ENCODE measurements around the gene IRF9.

Gene IRF9

DNA sequence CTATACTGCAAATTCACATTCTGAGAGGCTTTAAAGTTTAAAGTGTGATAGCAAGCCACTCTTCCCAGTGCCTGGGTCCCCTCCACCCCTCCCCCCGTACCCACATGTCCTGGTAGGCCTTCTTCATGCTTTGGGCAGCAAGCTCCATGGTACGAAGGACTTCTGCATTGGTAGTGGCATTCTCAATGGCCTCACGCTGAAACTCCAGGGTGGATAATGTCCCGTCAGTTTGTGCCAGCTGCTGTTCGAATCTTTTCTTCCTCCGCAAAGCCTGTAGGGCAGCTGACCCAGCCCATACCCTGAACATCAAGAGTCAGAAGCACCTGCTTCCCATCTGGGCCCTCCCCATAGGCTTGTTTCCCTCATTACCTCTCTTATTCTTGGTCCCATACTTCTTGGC lies 50.2 kb downstream of the IRF9 start:
- DNase-seq = no peak
- no peak for ATAC-seq (replicated peaks)
- H3K9me3 Mint-ChIP-seq = no peaks in the 10 kb centered on the region
- peak overlapping the region; percentile 83 for H3K27ac Mint-ChIP-seq
- H3K4me3 Mint-ChIP-seq = peak overlapping the region; percentile 91 to 92
- H3K4me1 Mint-ChIP-seq = peaks cover 46 to 89% of the 10 kb centered on the region in 2 donors
- no peaks in the 10 kb centered on the region for H3K27me3 Mint-ChIP-seq
- peaks cover 44 to 56% of the 10 kb centered on the region in 2 donors for H3K36me3 Mint-ChIP-seq

DNA sequence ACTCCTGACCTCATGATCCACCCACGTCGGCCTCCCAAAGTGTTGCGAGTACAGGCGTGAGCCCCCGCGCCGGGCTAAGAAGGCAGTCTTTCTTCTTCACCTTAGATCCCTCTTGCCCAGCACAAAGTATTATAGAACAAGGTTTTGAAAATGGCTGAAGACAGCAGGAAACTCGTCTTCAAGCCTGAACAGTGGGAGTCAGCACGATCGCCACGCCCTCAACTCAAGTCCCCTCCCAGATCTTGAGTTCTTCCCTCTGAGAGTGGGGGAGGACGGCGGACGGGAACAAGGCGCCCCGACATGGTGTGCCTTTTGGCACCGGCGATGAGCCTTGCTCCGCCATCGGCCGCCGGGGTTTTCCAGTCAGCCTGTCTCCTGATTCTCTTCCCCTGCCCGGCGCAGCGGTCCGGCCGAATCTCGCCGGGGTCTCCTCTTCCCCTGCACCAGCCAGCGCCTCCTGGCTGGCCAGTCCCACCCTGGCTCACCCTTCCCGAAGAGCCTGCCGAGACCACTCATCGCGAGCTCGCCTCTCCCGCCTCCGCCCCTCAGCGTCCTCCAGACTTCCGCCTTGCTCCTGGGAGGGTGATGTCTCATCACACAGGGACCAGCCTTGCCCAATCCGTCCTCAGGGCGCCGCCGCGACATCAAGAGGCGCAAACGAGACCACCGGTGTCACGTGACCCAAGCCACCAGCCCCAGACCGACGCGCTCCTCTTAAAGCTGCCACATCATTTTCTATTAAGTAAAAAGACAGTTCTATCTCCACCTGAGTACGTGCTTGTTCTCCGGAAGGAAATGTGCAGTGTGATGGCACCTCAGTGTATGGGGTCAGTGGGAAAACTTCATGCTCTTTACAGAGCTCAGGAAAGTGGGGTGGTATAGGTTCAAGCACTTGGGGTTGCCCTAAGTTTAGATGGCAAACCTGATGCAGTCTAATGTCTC lies 52.1 kb downstream of the IRF9 start, which contains the start of gene CHMP4A:
Gene CHMP4A, minus strand, starts transcription at position 565 of the 942 bp plus-strand sequence. Its CDS starts 49 bp downstream, at position 516.
- H3K9me3 Mint-ChIP-seq = no peaks in the 10 kb centered on the region
- ATAC-seq (replicated peaks) (peak; percentile 83 to 85), DNase-seq (peak; percentile 96)
- peak within 1 kb of the TSS; percentile 91 to 92 for H3K4me3 Mint-ChIP-seq
- peaks cover 37 to 76% of the 10 kb centered on the region in 2 donors for H3K4me1 Mint-ChIP-seq
- peak within 1 kb of the TSS; percentile 98 for H3K27ac Mint-ChIP-seq
- peaks cover 33 to 48% of the 10 kb centered on the region in 2 donors for H3K36me3 Mint-ChIP-seq
- no peaks in the 10 kb centered on the region for H3K27me3 Mint-ChIP-seq

DNA sequence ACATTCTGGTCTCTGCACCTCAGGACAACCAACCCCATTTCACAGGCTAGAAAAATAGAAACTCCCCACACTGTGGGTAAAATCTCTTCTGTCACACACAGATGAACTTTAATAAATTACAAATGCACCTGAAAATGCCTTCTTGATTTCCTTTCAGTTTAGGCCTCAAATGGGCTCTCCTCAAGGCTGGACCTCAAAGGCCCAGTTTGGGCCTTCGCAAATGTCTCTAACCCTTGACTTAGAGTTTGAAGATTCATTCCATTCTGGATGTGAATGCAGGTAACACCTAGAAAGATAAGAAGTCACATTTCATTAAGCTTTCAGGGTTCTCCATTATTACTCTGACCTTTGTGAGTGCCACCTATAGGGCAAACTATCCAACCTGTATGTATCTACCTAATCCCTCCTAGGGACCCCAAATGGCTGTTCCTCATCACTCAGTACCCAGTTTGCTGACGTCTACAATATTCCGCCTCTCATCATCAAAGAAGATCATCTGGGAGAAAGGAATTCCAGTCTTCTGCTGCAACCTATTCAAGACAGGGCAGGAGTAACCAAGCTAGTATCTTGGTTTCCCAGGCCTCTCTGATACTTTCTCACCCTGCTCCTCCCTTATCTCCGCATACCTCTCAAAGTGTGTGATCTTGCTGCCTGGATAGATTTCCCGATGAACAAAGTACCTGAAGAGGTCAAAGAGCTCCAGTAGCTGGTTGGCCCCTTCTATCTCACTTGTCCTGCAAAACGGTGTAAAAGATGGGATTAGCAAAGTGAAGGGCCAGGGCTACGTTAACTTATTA lies 53.0 kb downstream of the IRF9 start:
- H3K4me1 Mint-ChIP-seq = peaks cover 37 to 72% of the 10 kb centered on the region in 2 donors
- peak overlapping the region; percentile 91 to 92 for H3K4me3 Mint-ChIP-seq
- no peaks in the 10 kb centered on the region for H3K27me3 Mint-ChIP-seq
- peak overlapping the region; percentile 98 for H3K27ac Mint-ChIP-seq
- peaks cover 29 to 45% of the 10 kb centered on the region in 2 donors for H3K36me3 Mint-ChIP-seq
- DNase-seq (no peak), ATAC-seq (replicated peaks) (no peak)
- H3K9me3 Mint-ChIP-seq = no peaks in the 10 kb centered on the region

DNA sequence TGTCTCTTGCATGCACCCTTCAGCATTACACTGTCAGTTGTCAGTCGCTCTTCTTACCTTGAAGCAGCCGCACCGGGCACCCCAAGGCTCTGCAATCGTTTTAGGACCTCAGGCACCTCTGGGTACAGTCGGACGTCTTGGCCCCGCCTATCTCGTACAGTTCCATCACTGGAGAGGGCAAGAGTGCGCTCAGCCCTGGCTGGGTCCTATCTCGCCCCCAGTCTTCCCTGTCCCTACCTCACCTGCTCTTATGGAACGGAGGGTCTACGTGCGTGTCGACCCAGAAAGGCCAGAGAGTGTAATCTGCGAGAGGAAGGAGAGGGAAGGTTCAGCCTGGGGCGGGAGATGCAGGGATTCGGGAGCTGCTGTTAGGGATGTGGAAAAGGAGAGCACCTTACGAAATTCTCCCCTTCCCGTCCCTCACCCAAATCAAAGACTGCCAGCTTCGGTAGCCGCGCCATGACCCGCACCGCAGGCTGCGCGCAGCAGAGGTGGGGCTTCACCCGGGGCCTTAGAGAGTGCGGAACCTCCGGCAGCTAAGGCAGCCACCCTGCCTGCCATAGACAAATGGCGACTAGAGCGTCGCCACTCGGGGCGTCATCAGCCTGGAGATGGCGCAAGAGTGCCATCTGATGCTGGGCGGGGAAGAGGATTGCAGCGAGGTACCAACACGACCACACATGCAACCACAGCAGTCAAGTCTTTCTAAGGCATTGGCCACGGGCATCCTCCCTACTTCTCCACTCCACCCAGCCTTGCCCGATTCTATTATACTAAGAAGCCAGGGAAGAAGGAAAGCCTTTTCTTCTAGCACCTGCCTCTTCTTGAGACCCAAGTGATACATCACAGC lies 54.7 kb downstream of the IRF9 start, which contains the start of gene MDP1:
Gene MDP1, minus strand, starts transcription at position 572 of the 850 bp plus-strand sequence. Its CDS starts 111 bp downstream, at position 461.
- Mint-ChIP-seq H3K4me1 (peaks cover 33 to 60% of the 10 kb centered on the region in 2 donors), H3K27ac (peak within 1 kb of the TSS; percentile 98), H3K27me3 (no peaks in the 10 kb centered on the region), H3K4me3 (peak within 1 kb of the TSS; percentile 92 to 95), H3K9me3 (no peaks in the 10 kb centered on the region), H3K36me3 (peaks cover 25 to 38% of the 10 kb centered on the region in 2 donors)
- peak; percentile 76 to 77 for ATAC-seq (replicated peaks)
- peak; percentile 81 for DNase-seq
